Measurements from ENCODE around the gene CHD9. TPM values are rescaled to one million over a fixed set of nuclear protein-coding genes. Genes with fewer than 3 reads are reported as not detected.

CHD9 gene
- polyA plus RNA-seq, 1 donor from 2014 or later: 69.3 TPM

DNA sequence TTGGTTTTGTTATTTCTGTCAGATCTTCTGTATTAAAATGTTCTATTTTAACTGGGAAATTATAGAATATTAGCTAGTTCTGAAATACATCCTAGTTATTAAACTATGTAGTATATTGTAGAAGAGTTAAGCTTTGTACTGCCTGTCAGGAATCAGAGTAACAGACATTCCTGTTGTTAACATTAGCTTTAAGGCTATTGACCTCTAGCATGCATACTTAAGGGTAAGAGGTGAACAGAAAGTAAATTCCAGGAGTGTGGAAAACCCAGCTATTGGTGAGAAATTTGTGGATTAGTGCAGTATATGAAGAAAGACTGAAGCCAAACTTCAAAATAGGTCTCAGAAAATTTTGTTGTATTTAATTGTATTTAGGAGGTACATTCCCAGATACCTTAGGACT is 111.3 kb downstream of the CHD9 start:
- Histone ChIP-seq H3K4me3 (ENCODE audit: low read length) (no peak overlapping the region), H3K79me2 (replicated peaks; ENCODE audit: insufficient read depth, low read length) (no peaks in the 10 kb centered on the region), H3F3A (ENCODE audit: insufficient read depth, low read length, poor library complexity, severe bottlenecking) (no peaks in the 10 kb centered on the region), H3K27me3 (ENCODE audit: insufficient read depth, low read depth, low read length) (no peaks in the 10 kb centered on the region), H3K9me2 (ENCODE audit: insufficient read depth, low read length) (no peaks in the 10 kb centered on the region), H3K36me3 (ENCODE audit: insufficient read depth, low read length) (peaks cover 4% of the 10 kb centered on the region), H2AFZ (ENCODE audit: low read depth, low read length) (no peak overlapping the region), H3K9ac (ENCODE audit: low read length) (no peak overlapping the region), H3K4me2 (ENCODE audit: low read length) (no peak overlapping the region), H4K20me1 (ENCODE audit: insufficient read depth) (no peaks in the 10 kb centered on the region), H3K9me3 (ENCODE audit: low read length) (no peaks in the 10 kb centered on the region), H3K27ac (ENCODE audit: low read length) (no peak overlapping the region)
- no peak for TF ChIP-seq TAF1 (IDR thresholded peaks at IDR 0.05; ENCODE audit: low read depth)

DNA sequence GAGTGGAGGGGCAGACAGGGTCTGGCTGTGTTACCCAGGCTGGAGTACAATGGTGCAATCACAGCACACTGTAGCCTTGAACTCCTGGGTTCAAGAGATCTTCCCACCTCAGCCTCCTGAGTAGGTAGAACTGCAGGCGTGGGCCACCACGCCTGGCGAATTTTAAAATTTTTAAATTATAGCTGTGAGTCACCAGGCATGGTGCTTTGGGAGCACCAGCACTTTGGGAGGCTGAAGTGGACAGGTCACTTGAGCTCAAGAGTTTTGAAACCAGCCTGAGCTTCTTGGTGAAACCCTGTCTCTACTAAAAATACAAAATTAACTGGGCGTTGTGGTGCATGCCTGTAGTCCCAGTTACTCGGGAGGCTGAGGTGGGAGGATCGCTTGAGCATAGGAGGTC is 114.0 kb downstream of the CHD9 start:
- H2AFZ ChIP-seq (ENCODE audit: low read depth, low read length): no peak overlapping the region
- H4K20me1 ChIP-seq (ENCODE audit: insufficient read depth): no peaks in the 10 kb centered on the region
- TF ChIP-seq POLR2AphosphoS5 (IDR thresholded peaks at IDR 0.05) (no peak), RAD21 (conservative IDR thresholded peaks at IDR 0.05) (no peak), EP300 (conservative IDR thresholded peaks at IDR 0.05; ENCODE audit: poor library complexity, severe bottlenecking) (no peak), SMC3 (conservative IDR thresholded peaks at IDR 0.05; ENCODE audit: poor library complexity) (no peak), TAF1 (IDR thresholded peaks at IDR 0.05; ENCODE audit: low read depth) (no peak), CTCF (IDR thresholded peaks at IDR 0.05; ENCODE audit: poor library complexity, severe bottlenecking) (no peak), EZH2 (IDR thresholded peaks at IDR 0.05; ENCODE audit: borderline replicate concordance, insufficient read depth, low read length, poor library complexity, severe bottlenecking) (no peak), MXI1 (conservative IDR thresholded peaks at IDR 0.05; ENCODE audit: poor library complexity, severe bottlenecking) (no peak)
- H3K27me3 ChIP-seq (ENCODE audit: insufficient read depth, low read depth, low read length): no peaks in the 10 kb centered on the region
- H3K36me3 ChIP-seq (ENCODE audit: insufficient read depth, low read length): no peaks in the 10 kb centered on the region
- H3K9ac ChIP-seq (ENCODE audit: low read length): no peak overlapping the region
- no peaks in the 10 kb centered on the region for H3K79me2 ChIP-seq (replicated peaks; ENCODE audit: insufficient read depth, low read length)
- no peak overlapping the region for H3K27ac ChIP-seq (ENCODE audit: low read length)
- no peak overlapping the region for H3K4me2 ChIP-seq (ENCODE audit: low read length)
- H3K9me3 ChIP-seq (ENCODE audit: low read length): no peaks in the 10 kb centered on the region
- H3F3A ChIP-seq (ENCODE audit: insufficient read depth, low read length, poor library complexity, severe bottlenecking): no peaks in the 10 kb centered on the region
- no peaks in the 10 kb centered on the region for H3K9me2 ChIP-seq (ENCODE audit: insufficient read depth, low read length)
- H3K4me3 ChIP-seq (ENCODE audit: low read length): no peak overlapping the region

- no peaks in the 10 kb centered on the region for H3K79me2 ChIP-seq (replicated peaks; ENCODE audit: insufficient read depth, low read length)
- H3F3A ChIP-seq (ENCODE audit: insufficient read depth, low read length, poor library complexity, severe bottlenecking): no peaks in the 10 kb centered on the region
- H3K27ac ChIP-seq (ENCODE audit: low read length): no peak overlapping the region
- no peaks in the 10 kb centered on the region for H4K20me1 ChIP-seq (ENCODE audit: insufficient read depth)
- H3K4me3 ChIP-seq (ENCODE audit: low read length): no peak overlapping the region
- no peak overlapping the region for H3K9ac ChIP-seq (ENCODE audit: low read length)
- H2AFZ ChIP-seq (ENCODE audit: low read depth, low read length): no peak overlapping the region
- H3K27me3 ChIP-seq (ENCODE audit: insufficient read depth, low read depth, low read length): no peaks in the 10 kb centered on the region
- H3K9me2 ChIP-seq (ENCODE audit: insufficient read depth, low read length): no peaks in the 10 kb centered on the region
- TF ChIP-seq, protein P1, sequence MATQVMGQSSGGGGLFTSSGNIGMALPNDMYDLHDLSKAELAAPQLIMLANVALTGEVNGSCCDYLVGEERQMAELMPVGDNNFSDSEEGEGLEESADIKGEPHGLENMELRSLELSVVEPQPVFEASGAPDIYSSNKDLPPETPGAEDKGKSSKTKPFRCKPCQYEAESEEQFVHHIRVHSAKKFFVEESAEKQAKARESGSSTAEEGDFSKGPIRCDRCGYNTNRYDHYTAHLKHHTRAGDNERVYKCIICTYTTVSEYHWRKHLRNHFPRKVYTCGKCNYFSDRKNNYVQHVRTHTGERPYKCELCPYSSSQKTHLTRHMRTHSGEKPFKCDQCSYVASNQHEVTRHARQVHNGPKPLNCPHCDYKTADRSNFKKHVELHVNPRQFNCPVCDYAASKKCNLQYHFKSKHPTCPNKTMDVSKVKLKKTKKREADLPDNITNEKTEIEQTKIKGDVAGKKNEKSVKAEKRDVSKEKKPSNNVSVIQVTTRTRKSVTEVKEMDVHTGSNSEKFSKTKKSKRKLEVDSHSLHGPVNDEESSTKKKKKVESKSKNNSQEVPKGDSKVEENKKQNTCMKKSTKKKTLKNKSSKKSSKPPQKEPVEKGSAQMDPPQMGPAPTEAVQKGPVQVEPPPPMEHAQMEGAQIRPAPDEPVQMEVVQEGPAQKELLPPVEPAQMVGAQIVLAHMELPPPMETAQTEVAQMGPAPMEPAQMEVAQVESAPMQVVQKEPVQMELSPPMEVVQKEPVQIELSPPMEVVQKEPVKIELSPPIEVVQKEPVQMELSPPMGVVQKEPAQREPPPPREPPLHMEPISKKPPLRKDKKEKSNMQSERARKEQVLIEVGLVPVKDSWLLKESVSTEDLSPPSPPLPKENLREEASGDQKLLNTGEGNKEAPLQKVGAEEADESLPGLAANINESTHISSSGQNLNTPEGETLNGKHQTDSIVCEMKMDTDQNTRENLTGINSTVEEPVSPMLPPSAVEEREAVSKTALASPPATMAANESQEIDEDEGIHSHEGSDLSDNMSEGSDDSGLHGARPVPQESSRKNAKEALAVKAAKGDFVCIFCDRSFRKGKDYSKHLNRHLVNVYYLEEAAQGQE (IDR thresholded peaks at IDR 0.05; ENCODE audit: borderline replicate concordance): no peak
- TF ChIP-seq EZH2 (IDR thresholded peaks at IDR 0.05; ENCODE audit: borderline replicate concordance, insufficient read depth, low read length, poor library complexity, severe bottlenecking) (no peak), MXI1 (conservative IDR thresholded peaks at IDR 0.05; ENCODE audit: poor library complexity, severe bottlenecking) (no peak), CTCF (IDR thresholded peaks at IDR 0.05; ENCODE audit: poor library complexity, severe bottlenecking) (no peak), TAF1 (IDR thresholded peaks at IDR 0.05; ENCODE audit: low read depth) (no peak), POLR2AphosphoS5 (IDR thresholded peaks at IDR 0.05) (no peak), RAD21 (conservative IDR thresholded peaks at IDR 0.05) (no peak), SMC3 (conservative IDR thresholded peaks at IDR 0.05; ENCODE audit: poor library complexity) (no peak), EP300 (conservative IDR thresholded peaks at IDR 0.05; ENCODE audit: poor library complexity, severe bottlenecking) (no peak)
- H3K9me3 ChIP-seq (ENCODE audit: low read length): no peaks in the 10 kb centered on the region
- H3K36me3 ChIP-seq (ENCODE audit: insufficient read depth, low read length): peaks cover 8% of the 10 kb centered on the region
- H3K4me2 ChIP-seq (ENCODE audit: low read length): no peak overlapping the region
Measured at GRCh38 chr16:53172517-53172916, 117.7 kb downstream of the CHD9 start.

Data from neural cell (in vitro differentiated cells).